Right hindlimb (tissue), 1 donor: ENCODE data around the gene SIGLECL1.

Experiments
- DNase-seq: peaks from one replicate; pipeline ENCODE4 v3.0.0-alpha.2; 2018

Gene SIGLECL1

DNA sequence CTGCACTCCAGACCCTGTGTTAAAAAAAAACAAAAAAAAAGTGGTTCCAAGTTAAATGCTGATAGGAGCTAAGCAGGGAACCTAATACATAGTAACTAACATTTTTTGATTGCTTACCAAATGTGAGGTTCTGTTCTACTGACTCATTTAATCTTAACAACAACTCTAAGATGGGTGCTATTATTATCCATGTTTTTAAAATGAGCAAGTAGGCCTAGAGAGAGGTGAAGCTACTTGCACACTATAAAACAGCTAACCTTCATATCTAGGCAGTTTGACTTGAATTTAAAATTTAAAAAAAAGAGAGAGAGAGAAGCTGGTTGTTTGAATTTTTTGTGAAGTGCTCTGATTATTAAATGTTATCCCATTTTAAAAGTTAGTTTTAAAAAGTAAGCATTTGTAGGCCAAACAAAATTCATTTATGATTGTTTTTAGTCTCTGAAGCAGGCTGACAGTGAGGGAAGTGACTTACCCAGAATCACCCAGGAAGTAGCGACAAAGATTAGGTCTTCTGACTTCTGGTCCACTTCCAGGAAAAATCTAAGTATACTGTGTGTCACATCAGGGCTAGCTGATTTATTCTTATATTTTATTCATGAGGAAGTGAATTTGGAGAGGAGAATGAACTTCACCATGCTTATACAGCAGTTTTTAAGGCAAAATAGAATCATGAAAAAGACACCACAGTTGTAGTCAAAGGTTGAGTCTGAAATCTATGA lies 2.4 kb downstream of the SIGLECL1 start:
- DNase-seq, result no peak

DNA sequence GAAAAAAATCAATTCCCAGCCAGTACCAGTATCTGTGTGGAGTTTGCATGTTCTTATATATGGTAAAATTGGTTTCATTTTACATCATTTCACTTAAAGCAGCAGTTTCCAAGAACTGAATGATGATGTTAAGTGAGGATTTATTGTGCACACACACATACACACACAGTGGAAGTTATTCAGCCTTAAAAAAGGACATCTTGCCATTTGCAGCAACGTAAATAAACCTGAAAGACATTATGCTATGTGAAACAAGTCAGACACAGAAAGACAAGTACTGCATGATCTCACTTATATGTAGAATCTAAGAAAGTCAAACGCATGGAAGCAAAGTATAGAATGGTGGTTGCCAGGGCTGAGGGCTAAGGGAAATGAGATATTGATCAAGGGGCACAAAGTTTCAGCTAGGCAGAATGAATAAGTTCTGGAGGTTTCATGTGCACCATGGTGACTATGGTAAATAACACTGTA lies 5.3 kb downstream of the SIGLECL1 start:
- no peak for DNase-seq

DNA sequence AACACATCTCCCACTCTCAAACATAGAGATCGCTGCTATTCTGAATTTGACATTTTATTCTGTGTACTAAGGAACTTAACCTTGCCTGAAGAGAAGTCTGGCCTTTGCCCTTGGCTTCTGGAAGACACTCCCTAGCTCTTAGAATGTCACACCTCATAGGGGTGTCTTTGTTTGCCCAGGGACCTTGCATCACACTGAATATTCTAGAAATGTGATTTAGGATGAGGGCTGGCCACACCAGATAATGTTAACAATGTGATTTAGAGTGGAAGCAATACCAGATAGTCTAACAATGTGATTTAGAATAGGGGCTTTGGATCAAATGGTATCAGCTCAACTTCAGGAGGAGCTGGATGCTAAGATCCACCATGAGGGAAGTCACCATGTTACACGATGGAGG lies 6.6 kb downstream of the SIGLECL1 start:
- no peak for DNase-seq

DNA sequence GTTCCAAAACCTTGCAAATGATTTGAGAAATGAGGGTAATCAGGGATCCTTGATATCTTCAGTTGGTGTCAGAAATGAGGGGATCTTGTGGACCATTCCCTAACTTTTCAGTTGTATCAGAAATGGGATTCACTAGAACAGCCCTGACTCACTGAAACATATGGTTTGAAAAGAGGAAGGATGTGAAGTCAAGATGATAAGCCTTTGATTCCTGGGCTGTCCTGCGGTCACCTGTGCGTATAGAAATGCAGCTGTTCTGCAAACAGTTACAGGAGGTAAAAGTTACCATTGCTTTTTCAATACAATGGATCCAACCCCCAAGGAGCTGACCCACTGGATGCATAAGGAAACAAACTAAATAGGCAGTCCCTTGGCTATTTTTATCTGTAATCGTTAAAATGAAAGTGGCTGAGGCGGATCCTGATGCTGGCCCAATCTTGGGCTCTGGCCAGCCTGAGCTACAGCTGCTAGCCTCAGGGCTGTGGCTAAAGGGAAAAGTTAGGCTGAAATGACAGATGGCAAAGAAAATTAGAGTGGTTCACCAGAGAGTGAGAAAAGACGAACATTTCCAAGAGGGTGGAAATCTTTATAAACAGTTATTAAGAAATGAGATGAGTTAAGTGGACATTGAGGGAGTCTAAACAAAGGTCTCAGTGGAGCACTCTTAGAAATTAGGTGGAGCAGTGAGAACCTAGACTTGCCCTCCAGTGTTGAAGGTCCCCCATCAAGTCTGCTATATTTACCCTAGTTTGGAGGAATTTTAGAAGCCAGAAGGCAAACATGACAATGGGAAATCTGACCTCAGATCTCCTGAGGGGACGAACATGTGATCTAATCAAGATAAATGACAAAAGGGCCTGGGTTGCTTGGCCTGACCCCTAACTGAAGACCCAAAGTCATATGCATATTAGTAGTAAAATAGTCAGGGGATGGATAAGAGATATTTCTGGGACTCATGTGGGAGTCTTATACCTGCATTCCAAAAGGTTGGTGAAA lies 7.6 kb downstream of the SIGLECL1 start:
- no peak for DNase-seq

DNA sequence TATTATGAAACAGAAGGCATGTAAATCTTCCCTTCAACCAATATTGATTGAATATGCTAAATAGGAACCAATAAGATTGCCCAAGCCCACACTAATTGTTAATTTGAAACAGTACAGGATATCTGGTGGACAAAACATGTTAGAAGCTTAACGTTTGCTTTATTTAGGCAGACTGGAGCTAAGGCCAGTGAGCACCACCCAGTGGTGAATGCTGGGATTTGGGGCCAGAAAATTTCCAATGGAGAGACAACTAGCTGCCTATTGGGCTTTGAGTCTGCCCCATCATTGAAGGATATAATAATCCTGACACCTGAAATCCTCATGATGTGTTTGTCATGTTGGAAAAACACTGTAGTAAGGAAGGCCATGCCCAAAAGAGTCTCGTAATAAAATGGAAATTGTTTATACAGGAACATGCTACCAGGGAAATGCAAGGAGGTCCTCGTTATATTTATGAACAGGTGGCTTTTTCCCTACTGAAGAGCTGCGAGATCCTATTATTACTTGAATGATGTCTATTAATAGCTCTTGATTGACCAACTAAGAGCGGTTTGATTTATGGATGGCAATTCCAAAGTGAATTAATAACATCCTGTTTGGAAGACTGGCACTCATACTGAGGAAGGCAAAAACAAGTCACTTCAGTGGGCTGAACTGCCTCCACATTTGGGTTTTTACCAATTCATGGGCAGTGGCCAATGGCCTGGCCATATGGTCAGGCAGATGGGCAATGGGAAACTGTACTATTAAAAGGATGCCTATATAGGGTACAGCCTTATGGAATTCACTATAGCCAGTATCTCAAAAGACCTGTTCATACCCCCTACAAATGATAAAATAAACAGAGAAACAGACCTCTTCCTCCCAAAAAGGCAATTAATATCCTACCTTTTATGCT lies 8.7 kb downstream of the SIGLECL1 start:
- DNase-seq, result peak; percentile 38

DNA sequence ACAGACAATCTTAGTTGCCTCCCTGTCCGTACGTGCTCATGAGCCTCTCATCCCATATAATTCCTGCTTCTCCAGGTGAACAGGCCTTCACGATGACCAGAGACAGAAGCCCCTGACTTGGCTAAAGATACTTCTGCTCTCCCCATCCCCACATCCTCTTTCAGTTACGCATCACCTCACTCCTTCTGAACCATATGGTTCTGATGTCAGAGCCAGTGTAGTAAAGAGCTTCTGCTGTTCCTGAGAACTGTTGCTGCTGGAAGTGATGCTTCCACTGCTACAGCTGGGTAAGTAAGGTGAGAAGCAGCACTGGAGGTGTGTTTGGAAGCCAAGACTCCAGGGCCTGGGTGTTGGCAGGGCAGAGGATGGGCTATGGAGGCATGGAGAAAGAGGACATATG lies 12.9 kb downstream of the SIGLECL1 start:
- DNase-seq, result no peak

DNA sequence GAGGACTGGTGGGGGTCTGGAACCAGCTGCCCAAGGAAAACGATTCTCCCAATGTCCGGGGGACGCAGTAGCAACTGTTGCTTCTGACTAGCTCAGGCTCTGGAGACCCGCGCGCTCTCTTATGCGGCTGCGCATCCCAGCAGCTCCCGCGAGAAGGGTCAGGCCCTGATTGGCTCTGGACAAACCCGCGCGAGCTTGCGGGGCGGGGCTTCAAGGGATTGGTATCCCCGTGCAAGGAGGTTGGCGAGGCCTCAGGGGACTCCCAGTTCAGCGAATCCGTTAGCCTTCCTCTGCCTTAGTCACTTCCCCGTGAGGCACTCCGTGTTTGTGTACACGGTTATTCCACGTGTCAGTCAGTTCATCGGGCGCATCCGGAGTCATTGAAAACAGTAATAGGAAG lies 20.2 kb downstream of the SIGLECL1 start:
- DNase-seq, result no peak

DNA sequence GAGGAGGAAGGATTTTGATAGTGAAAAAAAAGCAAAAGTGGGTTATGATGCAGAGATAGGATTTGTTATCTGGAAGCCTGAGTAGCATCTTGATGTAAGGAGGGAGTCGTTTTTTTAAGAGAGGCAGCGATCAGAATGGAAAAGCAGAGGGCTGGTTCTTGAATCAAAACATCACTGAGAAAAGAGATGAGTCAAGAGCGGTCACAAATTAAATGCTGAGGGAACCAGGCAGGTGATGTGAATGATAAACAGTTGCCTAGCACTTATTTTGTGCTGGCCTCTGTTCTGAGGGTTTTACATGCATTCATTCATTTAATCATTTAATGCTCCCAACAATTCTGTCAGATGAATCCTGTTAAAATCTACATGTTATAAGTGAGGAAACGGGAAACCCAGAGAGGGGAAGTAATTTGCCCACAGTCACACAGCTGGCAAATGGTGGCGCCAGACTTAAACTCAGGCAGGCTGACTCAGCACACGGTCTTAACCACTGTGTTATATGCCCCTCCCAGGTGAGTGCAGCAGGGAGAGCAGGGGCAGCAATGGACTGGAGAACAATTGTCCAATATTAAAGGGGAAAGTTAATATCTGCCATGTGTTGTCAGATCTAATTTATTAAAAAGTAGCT lies 21.4 kb downstream of the SIGLECL1 start:
- no peak for DNase-seq

DNA sequence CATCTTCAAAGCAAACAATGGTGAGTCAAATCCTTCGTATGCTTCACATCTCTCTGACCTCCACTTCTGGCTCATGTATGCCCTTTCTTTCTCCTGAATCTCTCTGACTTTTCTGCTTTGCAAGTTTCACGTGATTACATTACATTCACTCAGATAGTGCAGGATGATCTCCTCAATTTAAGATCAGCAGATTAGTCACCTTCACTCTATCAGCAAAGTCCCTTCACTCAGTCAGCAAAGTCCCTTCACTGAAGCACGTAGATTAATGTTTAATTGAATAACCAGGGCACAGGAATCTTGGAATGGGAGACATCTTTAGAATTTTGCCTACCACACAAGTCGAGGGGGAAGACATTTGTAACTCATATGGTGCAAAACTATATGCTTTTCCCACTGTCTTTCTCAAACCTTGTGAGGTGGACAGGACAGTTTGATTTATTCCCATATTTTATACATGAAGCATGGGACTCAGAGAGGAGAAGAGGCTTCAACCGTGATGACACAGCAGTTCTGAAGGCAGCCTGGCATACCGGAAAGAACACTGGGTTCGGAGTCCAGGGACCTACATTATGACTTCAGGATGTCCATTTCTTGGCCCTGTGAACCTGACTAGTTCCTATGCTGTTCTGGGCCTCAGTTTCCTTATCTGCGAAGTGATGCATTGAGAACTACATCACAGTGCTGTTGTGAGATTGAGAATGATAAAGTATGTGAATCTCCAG lies 23.3 kb downstream of the SIGLECL1 start:
- no peak for DNase-seq

DNA sequence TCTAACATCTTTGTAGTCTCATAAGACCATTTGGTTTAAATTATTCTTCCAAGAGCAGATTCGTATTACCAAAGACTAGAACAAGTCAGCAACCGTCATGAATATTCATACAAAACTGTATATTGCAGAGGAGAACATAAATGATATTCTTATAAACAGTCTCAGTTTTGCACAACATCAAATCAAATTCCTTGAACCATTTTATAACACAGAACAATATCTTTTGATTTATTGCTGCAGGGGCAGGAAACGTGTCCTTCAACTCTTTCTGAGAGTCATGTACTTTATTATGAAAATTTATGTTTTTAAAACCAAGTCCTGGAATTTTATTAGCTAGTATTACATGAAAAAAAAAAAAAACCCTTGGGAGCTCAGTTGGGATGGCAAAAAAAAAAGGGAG lies 26.2 kb downstream of the SIGLECL1 start:
- no peak for DNase-seq

DNA sequence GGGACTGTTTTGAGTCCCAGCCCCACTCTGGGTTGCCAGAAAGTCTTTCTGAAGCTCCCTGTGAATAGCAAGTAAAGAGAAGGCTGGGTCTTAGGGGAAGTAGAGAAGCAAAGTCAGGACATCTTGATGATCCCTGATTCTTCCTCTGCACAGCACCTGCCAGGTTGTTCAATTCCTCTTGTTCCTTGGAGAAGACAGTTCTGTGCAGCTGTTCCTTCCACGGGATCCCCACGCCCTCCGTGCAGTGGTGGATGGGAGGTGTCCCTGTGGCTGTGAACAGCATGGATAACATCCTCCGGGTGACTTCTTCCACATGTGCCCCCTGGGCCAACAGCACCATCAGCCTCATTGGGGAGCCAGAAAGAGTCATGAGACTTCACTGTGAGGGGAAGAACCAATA lies 31.5 kb downstream of the SIGLECL1 start:
- DNase-seq, result no peak

DNA sequence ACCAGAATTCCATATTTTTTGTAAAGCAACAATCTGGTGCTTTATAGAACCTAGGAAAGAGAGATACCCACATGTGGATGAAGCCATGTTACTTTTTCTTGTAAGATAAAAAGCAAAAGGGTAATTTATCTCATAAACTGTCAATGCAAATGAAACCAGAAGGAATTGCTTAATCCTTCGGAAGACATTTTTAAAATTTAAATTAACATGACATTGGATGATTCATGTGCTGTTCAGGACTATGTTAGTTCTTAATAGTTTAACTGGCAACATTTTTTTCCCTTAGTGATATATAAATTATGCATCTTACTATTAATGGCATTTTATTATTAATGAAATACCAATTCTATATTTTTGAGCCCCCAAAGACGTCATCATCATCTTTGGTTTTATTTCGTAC lies 34.8 kb downstream of the SIGLECL1 start:
- DNase-seq, result no peak

DNA sequence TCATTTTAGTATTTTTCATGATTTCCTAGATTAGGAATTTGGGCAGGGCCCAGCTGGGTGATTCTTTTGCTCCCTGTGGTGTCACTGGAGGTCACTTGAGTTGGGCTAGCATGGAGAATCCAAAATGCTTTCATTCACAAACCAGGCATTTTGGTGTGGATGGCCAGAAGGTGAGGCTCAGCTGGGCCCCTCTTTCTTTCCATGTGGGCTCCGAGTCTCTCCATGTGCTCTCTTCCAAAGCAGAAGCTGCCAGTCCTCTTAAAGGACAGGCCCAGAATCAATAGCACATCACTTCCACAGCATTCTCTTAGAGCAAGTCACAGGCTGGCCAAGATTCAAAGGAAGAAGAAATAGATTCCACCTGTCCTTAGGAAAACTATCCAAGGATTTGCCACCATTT lies 38.8 kb downstream of the SIGLECL1 start:
- no peak for DNase-seq

DNA sequence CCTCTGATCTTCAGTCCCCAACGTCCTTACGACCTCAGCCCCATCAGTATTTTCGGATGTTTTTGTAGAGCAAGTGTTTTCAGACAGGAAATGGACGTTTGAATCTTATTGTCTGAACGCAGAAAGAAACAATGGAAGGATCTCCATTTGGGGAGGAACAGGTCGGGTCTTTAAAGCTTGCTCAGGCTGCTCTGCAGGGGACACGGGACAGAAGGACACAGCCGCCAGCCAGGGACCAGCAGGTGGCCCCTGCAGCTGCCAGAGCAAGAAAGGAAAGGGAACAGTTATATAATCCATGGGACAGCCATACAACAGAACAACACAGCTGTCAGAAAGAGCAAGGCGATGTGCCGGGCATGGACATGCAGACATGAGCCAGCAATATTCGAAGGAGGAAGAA lies 42.1 kb downstream of the SIGLECL1 start:
- DNase-seq, result no peak

DNA sequence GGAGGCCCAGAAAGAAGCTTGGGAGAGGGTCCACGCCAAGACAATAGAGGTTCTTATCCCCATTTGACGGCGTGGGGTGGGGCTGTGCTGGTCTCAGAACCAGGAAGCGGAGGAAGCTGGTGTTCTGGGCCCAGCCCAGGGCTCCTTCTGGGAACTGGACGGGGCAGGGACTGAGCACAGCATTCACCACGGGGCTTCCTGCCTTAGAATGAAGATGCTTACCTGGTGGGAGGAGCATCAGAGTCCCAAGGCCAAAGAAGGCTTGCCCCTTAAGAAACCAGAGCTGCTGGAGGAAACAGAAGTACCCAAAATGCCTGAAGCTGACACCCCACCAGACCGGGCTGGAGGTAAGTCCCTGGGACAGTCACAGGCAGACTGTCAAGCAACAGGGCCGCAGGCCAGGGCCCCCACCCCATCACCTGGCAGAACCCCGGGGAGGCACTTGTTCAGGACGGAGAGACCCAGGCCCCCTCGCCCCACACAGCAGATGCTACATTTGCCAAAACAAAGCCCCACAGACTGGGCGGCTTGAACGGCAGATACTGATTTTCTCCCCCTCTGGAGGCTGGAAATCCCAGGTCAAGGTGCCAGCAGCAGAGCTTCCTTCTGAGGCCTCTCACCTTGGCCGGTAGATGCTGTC lies 42.8 kb downstream of the SIGLECL1 start:
- no peak for DNase-seq

DNA sequence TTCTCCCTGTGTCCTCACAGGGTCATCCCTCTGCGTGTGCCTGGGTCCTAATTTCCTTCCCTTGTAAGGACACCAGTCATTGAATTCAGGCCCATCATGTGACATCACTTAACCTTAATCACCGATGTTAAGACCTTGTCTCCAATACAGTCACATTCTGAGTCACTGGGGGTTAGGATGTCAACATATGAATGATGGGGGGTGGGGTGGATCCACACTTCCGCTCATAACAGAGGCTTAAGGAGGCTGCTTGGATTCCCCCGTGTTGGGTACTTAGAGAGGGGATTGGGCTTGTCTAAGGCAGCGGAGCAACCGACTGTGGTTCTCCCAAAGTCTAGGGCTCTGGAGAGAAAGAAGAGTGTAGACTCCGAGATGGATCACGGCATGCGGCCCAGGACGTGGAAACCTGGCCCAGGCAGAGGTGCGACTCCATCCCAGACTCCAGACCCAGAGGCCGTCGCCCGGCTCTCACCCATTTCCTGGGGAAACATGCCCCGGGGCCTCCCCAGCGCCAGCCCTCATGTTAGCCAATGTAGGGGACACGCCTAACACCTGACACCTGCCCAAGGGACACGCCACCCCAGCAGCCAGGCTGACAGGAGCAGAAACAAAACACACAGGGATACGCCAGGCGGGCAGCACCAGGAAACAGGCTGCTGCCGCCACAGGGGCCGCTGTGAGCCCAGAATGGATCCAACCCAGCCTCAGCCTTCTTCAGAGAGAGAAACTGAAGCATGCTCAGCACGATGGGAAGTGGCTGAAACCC lies 43.5 kb downstream of the SIGLECL1 start:
- no peak for DNase-seq

DNA sequence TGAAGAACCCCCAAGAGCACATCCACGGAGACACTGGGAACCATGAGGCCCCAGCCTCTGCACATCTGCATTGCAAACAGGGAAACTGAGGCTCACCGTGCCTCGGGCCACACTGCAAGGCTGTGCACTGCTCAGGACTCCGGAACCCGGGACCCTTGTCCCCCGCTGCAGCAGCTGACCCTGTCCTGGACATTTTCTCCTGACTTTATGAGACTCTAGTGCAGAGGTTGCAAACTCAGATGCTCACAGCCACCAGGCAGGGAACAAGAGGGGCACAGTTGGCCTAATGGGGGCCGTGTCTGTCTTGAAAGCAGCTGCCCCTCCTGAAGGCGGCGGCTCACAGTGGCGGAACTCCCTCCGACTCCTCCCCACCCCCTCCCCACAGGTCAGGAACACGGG lies 44.1 kb downstream of the SIGLECL1 start:
- DNase-seq, result no peak

DNA sequence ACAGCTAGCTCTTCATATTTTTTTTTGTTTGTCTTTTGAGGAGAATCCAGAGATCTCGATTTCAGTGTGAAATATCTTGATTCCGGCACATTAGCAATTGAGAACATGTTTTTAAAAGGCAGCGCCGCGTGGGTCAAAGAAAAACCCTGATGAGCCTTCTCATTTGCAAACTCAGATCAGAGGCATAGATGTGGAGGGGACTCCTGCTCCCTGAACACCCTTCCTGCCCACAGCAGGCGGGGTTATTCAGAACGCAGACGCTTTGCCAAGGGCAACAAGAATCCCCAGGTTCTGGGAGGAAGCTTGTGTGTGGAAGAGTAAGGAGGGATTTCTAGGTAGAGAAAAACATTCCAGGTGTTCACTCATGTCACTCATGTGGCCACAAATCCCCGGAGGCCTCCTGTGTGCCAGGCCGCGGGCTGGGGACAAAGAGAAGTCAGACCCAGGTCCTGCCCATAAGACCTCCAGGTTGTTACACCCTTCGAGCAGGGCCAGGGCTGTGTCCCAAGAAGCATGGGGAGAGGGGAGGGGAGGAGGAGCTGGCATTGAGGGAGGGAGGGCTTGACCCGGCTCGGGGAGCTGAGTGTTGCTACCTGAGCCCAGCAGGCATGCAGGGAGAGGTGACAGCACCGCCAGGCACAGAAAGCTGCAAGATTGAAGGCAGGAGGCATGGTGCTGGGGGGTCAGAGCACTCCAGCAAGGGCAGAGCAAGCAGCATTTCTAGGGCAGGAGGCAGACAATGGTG lies 44.7 kb downstream of the SIGLECL1 start:
- no peak for DNase-seq

DNA sequence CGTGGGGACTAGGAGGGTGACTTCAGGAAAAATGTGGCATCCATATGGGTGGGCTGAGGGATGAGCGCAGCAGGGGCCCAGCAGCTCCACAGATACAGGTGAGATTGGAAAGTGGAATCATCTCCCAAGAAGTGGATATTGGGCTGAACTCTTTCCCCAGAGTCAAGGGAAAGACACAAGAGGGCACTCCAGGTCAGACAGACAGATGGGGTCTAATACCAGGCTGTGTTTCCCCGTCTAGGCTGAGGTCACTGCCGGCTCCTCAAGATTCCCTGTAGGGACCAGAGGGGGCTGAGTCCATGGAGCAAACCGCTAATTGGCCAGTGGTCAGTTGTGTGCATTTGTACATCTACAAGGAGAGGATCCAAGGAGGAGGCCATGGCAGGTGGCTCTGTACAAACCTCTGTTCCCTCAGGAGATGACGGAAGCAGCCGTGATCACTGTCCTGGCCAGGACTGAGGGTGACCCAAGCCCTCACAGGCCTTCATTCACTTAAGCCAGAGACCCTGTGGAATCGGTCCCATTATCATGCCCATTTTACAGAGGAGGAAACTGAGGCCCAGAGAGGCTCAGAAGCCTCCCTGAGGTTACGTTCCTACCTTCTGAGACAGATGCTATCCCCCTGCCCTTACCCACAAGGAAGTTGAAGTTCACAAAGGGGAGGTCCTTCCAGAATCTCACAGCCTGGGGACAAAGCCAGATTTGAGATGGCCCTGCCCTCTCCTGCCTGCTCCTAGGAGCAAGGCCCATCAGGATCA lies 45.6 kb downstream of the SIGLECL1 start:
- DNase-seq, result no peak
